Large intestine (tissue), 12 donors: Measurements from ENCODE around the gene GPR151. TPM values are rescaled to one million over a fixed set of nuclear protein-coding genes. Genes with fewer than 3 reads are reported as not detected.
"Not testable (repeated sequence)": the region's sequence is repeated elsewhere in the genome, so short reads cannot be mapped to it uniquely, and the experiment has no call there.

Experiments
- DNase-seq, 2 donors: peaks; one replicate each; pipeline versions ENCODE4 v3.0.0 to v3.0.0-alpha.2; 2013
- H3K27ac ChIP-seq: one replicate; pipeline ENCODE4 v1.5.1; 2013; ENCODE audit warnings: low read length
- H3K27me3 ChIP-seq: 2 replicates; pipeline ENCODE4 v1.6.1; 2013; ENCODE audit warnings: low read length; ENCODE audit not compliant: control insufficient read depth, insufficient read depth
- H3K36me3 ChIP-seq: 2 replicates; pipeline ENCODE4 v1.6.1; 2013; ENCODE audit warnings: low read length; ENCODE audit not compliant: control insufficient read depth, insufficient read depth
- H3K4me1 ChIP-seq: one replicate; pipeline ENCODE4 v1.6.1; 2013; ENCODE audit warnings: low read length; ENCODE audit not compliant: control insufficient read depth, insufficient read depth
- H3K4me3 ChIP-seq: one replicate; pipeline ENCODE4 v1.5.1; 2013; ENCODE audit warnings: low read length
- H3K9me3 ChIP-seq: one replicate; pipeline ENCODE4 v1.6.1; 2013; ENCODE audit warnings: mild to moderate bottlenecking, low read depth, low read length, moderate library complexity; ENCODE audit not compliant: control insufficient read depth
- WGBS: methylation state at CpG from one replicate; pipeline ENCODE4 v1.1.5; 2013; ENCODE audit warnings: low lambda C conversion rate; ENCODE audit not compliant: insufficient coverage; 5-methylcytosine and 5-hydroxymethylcytosine counted together
- long read RNA-seq, 11 donors: transcript quantifications; one replicate each; lab custom pipeline, GENCODE V29; 2026
- polyA plus RNA-seq: library from polyadenylated mRNA; unstranded; fragments of 120-200 nt; gene quantifications from one replicate; pipeline ENCODE4 v1.2.1, GENCODE V29; 2013

The GPR151 gene
- 0.04 TPM for polyA plus RNA-seq
- long read RNA-seq, donor 1 = 0 reads
- long read RNA-seq, donor 2 = 0 reads
- long read RNA-seq, donor 3 = 0 reads
- long read RNA-seq, donor 4 = 0 reads
- long read RNA-seq, donor 5 = 0 reads
- long read RNA-seq, donor 6 = 0 reads
- long read RNA-seq, donor 7 = 0 reads
- long read RNA-seq, donor 8 = 0 reads
- long read RNA-seq, donor 9 = 0 reads
- long read RNA-seq, donor 10, partial matches to known transcripts = 0 of 1 reads
- long read RNA-seq, donor 10, other reads (novel, unspliced or antisense) = 0 of 1 reads
- long read RNA-seq, donor 11 = 0 reads

- DNase-seq = no peak
- Histone ChIP-seq H3K4me1 (peaks cover 2% of the 10 kb centered on the region), H3K4me3 (no peak within 1 kb of the TSS), H3K27ac (no peak within 1 kb of the TSS), H3K36me3 (peaks cover 3% of the 10 kb centered on the region), H3K9me3 (no peaks in the 10 kb centered on the region), H3K27me3 (no peaks in the 10 kb centered on the region)
- WGBS = no CpG with 5 or more reads among the region's 3 CpGs
Observed at GRCh38 chr5:146516151-146516475, at the start of gene GPR151. Gene GPR151, minus strand, starts transcription at chr5:146516190. Its CDS starts 77 bp downstream, at chr5:146516113.

GRCh38 chr5:146564007-146564762, 48.2 kb upstream of the GPR151 start:
- WGBS = 40% methylated on average over 1 of the region's 2 CpGs
- no peak for DNase-seq
- no peak overlapping the region for H3K4me3 ChIP-seq
- H3K36me3 ChIP-seq = no peaks in the 10 kb centered on the region
- H3K27me3 ChIP-seq = no peaks in the 10 kb centered on the region
- H3K4me1 ChIP-seq = no peaks in the 10 kb centered on the region
- H3K27ac ChIP-seq = no peak overlapping the region
- no peaks in the 10 kb centered on the region for H3K9me3 ChIP-seq

DNA sequence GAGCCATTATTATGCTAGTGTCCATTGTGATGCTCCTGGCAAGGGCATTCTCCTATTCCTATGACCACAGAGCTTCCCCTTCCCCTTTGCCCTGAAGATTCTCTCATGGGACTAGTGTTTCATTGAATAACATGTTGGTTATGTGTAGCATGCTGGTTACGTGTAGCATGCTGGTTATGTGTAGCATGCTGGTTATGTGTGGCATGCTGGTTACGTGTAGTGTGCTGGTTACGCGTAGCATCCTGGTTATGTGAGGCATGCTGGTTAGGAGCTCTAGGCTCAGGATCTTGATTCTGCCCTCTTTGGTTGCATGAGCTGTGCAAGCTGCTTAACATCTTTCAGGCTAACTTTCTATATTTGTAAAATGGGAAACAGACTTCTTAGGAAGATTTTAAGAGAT, 46.5 kb upstream of the GPR151 start:
- no CpG with 5 or more reads among the region's 4 CpGs for WGBS
- H3K27me3 ChIP-seq = no peaks in the 10 kb centered on the region
- no peak overlapping the region for H3K4me3 ChIP-seq
- H3K27ac ChIP-seq = no peak overlapping the region
- H3K4me1 ChIP-seq = no peaks in the 10 kb centered on the region
- H3K9me3 ChIP-seq = no peaks in the 10 kb centered on the region
- no peak for DNase-seq
- H3K36me3 ChIP-seq = no peaks in the 10 kb centered on the region

GRCh38 chr5:146561711-146562110, 45.7 kb upstream of the GPR151 start:
- no peaks in the 10 kb centered on the region for H3K27me3 ChIP-seq
- 73% methylated on average over 3 of the region's 5 CpGs for WGBS

DNA sequence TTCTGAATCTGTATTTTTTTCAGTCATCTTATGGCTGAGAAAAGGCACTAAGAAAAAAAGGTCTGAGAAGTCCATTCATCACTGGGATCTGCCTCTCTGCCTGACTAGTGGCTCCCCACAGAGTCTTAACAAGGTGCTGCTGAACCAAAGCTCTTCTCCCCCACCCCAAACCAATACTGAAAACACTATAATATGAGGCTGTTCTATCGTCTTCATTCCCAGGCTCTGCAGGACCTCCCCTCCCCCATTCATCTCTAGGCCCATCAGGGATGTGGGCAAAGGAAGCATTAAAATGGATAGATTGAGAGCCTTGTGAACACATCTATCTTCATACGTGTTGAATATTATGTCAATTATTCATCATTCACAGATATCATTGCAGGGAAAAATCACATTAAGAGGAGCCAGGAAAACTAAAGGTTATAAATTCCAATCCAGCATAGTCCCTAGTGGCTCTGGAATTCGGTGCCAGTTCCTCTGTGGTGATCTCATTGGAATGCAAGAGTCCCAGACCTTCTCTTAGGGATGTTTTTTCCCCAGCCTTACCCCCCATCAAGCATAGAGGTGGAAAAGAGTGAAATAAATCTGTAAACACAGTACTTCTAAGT, 44.3 kb upstream of the GPR151 start:
- Histone ChIP-seq H3K9me3 (no peaks in the 10 kb centered on the region), H3K27ac (no peak overlapping the region), H3K4me1 (no peaks in the 10 kb centered on the region), H3K36me3 (no peaks in the 10 kb centered on the region), H3K4me3 (no peak overlapping the region), H3K27me3 (no peaks in the 10 kb centered on the region)
- DNase-seq = no peak
- WGBS = no CpG with 5 or more reads among the region's 3 CpGs

More at GRCh38 chr5:146561711-146562110, 45.7 kb upstream of the GPR151 start:
- no peak overlapping the region for H3K27ac ChIP-seq
- DNase-seq = no peak
- no peak overlapping the region for H3K4me3 ChIP-seq
- no peaks in the 10 kb centered on the region for H3K4me1 ChIP-seq
- no peaks in the 10 kb centered on the region for H3K36me3 ChIP-seq
- no peaks in the 10 kb centered on the region for H3K9me3 ChIP-seq

DNA sequence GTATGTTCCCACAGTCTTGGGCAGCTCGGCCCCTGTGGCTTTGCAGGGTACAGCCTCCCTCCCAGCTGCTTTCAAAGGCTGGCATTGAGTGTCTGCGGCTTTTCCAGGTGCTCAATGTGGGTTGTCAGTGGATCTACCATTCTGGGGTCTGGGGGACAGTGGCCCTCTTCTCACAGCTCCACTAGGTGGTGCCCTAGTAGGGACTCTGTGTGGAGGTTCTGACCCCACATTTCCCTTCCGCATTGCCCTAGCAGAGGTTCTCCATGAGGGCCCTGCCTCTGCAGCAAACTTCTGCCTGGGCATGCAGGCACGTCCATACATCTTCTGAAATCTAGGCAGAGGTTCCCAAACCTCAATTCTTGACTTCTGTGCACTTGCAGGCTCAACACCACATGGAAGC, 40.9 kb upstream of the GPR151 start:
- not testable (repeated sequence) for DNase-seq, H3K36me3 ChIP-seq, H3K27me3 ChIP-seq, H3K4me3 ChIP-seq, H3K4me1 ChIP-seq, H3K27ac ChIP-seq, H3K9me3 ChIP-seq
- no CpG with 5 or more reads among the region's 4 CpGs for WGBS

DNA sequence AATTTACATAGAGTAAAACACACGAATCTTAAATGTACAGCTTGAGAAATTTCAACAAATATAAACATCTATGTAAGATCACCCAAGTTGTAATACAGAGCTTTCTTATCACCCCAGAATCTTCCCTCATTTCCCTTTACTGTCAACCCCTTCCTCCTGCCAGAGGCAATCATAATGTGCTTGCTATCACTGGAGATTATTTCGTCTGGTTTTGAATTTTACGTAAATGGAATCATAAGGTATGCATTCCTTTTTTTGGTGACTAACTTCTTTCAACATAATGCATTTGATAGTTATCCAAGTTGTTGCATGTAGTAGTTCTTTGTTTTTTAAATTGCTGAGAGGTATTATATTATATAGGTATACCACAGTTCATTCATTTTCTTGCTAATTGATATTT, 37.5 kb upstream of the GPR151 start:
- no peak for DNase-seq
- Histone ChIP-seq H3K9me3 (no peaks in the 10 kb centered on the region), H3K36me3 (no peaks in the 10 kb centered on the region), H3K27me3 (peaks cover 5% of the 10 kb centered on the region), H3K4me1 (no peaks in the 10 kb centered on the region), H3K4me3 (no peak overlapping the region), H3K27ac (no peak overlapping the region)
- WGBS = 100% methylated on average over 1 of the region's 3 CpGs

GRCh38 chr5:146549615-146550014, 33.6 kb upstream of the GPR151 start:
- no peaks in the 10 kb centered on the region for H3K9me3 ChIP-seq
- no peaks in the 10 kb centered on the region for H3K4me1 ChIP-seq
- DNase-seq = no peak
- H3K36me3 ChIP-seq = no peaks in the 10 kb centered on the region
- no peak overlapping the region for H3K4me3 ChIP-seq
- H3K27ac ChIP-seq = no peak overlapping the region
- peaks cover 7% of the 10 kb centered on the region for H3K27me3 ChIP-seq

GRCh38 chr5:146548781-146549449, 32.9 kb upstream of the GPR151 start:
- H3K4me1 ChIP-seq = no peaks in the 10 kb centered on the region
- no peaks in the 10 kb centered on the region for H3K36me3 ChIP-seq
- no peak overlapping the region for H3K4me3 ChIP-seq
- 100% methylated on average over 1 of the region's 2 CpGs for WGBS
- no peaks in the 10 kb centered on the region for H3K9me3 ChIP-seq
- peaks cover 7% of the 10 kb centered on the region for H3K27me3 ChIP-seq
- no peak for DNase-seq
- H3K27ac ChIP-seq = no peak overlapping the region

DNA sequence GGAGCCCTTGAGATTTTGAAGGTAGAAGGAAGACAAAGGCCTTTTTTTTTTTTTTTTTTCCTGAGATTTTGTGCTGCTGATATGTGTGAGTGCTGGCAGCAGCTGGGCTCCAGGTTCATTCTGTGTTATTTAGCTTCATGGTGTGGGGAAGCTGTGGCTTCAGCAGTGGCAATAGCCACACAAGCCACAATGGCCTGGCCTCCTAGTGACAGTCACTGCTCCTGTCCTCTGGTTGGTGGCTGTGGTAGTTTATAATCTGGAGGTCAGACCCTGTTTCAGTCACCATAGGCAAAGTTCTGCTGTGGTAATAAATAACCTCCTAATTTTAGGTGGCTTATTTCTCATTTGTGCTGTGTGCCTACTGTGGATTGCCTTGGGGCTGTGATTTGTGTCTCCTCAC, 28.2 kb upstream of the GPR151 start:
- Histone ChIP-seq H3K27ac (no peak overlapping the region), H3K9me3 (no peaks in the 10 kb centered on the region), H3K4me3 (no peak overlapping the region), H3K4me1 (no peaks in the 10 kb centered on the region), H3K36me3 (no peaks in the 10 kb centered on the region), H3K27me3 (peaks cover 2% of the 10 kb centered on the region)
- no peak for DNase-seq
